Stomach (tissue), 9 donors: ENCODE results near the gene COL25A1. TPM values are rescaled to one million over a fixed set of nuclear protein-coding genes. Genes with fewer than 3 reads are reported as not detected.

Source experiments
- DNase-seq, 2 donors: peaks; one replicate each; pipeline versions ENCODE4 v3.0.0 to v3.0.0-alpha.2; 2013 to 2019
- H3K27ac ChIP-seq, 5 donors: fragments of 200-600 bp in 4 of 5; sonication (generic) in 4 of 5; one replicate each; pipeline ENCODE4 v1.5.1; 2013 to 2019; ENCODE audit warnings: mild to moderate bottlenecking in 1 of 5, moderate library complexity in 1 of 5
- H3K27me3 ChIP-seq, 3 donors: fragments of 200-600 bp; sonication (generic); one replicate each; pipeline ENCODE4 v1.5.1; 2017 to 2019; ENCODE audit warnings: mixed run types in 1 of 3
- H3K36me3 ChIP-seq, 4 donors: fragments of 200-600 bp; sonication (generic); 1 replicate in 3 of 4; 2 replicates in 1 of 4; pipeline ENCODE4 v1.5.1; 2016 to 2019
- H3K4me1 ChIP-seq, 4 donors: fragments of 200-600 bp; sonication (generic); one replicate each; pipeline ENCODE4 v1.5.1; 2016 to 2019
- H3K4me3 ChIP-seq, 4 donors: fragments of 200-600 bp; sonication (generic) in 3 of 4; one replicate each; pipeline ENCODE4 v1.5.1; 2016 to 2019; ENCODE audit warnings: mild to moderate bottlenecking in 1 of 4
- H3K9me3 ChIP-seq, 4 donors: fragments of 200-600 bp; sonication (generic); one replicate each; pipeline ENCODE4 v1.5.1; 2016 to 2019
- CTCF ChIP-seq, 7 experiments: fragments of 450-650 bp in 4 of 7; fragments of 200-600 bp in 3 of 7; sonication (generic) in 3 of 7; IDR thresholded peaks; one replicate each; pipeline ENCODE4 v1.5.1; 2016 to 2019; ENCODE audit warnings: antibody characterized with exemption in 7 of 7, control low read depth in 2 of 7, mild to moderate bottlenecking in 1 of 7
- EP300 ChIP-seq: sonication (generic); formaldehyde crosslinking; IDR thresholded peaks from one replicate; pipeline ENCODE4 v1.6.1; 2017; ENCODE audit warnings: antibody characterized with exemption
- POLR2A ChIP-seq, 4 donors: fragments of 450-650 bp; IDR thresholded peaks; one replicate each; pipeline ENCODE4 v1.6.1; 2016; ENCODE audit warnings: antibody characterized with exemption in 4 of 4, control low read depth in 2 of 4, mild to moderate bottlenecking in 1 of 4, moderate library complexity in 1 of 4
- POLR2AphosphoS5 ChIP-seq, 3 donors: sonication (generic); formaldehyde crosslinking; IDR thresholded peaks; one replicate each; pipeline ENCODE4 v1.6.1; 2016; ENCODE audit warnings: antibody characterized with exemption in 3 of 3
- WGBS, 5 donors: extraction: QIAGEN DNeasy Blood & Tissue Kit in 3 of 5; methylation state at CpG; one replicate each; pipeline versions ENCODE4 v1.1.5 to v1.1.7; 2013 to 2018; 5-methylcytosine and 5-hydroxymethylcytosine counted together
- intact Hi-C: fragments of 100-400 bp; cut with DNase I; formaldehyde crosslinking; loops from one replicate; pipeline ENCODE4 v1.15.1; 2023; ENCODE audit warnings: low total_unique reads
- polyA plus RNA-seq, 3 donors: library from polyadenylated mRNA; stranded (reverse); fragments of 200-250 nt; gene quantifications; one replicate each; pipeline ENCODE4 v1.2.3, GENCODE V29; 2013
- total RNA-seq, 5 donors: library from RNA; depleted of rRNA; stranded (reverse); fragments of >200 nt; gene quantifications; one replicate each; pipeline versions ENCODE4 v1.1.0 to v1.2.3, GENCODE V29; 2014 to 2016
- donor health status: healthy with polysubstance abuse.
- donor health status: Bipolar disorder and iron deficiency.
- donor health status: healthy.

Gene COL25A1
- total and polyA plus RNA-seq, 8 donors: 0.10 to 4.1 (median 1.5) TPM; not detected in 5

- WGBS, 5 donors: 61 to 78% (median 74%) methylated on average over 3 of the region's 3 CpGs
- intact Hi-C loops: no loop called here
- TF ChIP-seq POLR2AphosphoS5 (IDR thresholded peaks at IDR 0.05) (no peak), EP300 (no peak), CTCF (IDR thresholded peaks at IDR 0.05) (no peak), POLR2A (IDR thresholded peaks at IDR 0.05) (no peak)
- no peaks in the 10 kb centered on the region for H3K4me1 ChIP-seq
- no peak overlapping the region for H3K27ac ChIP-seq
- H3K27me3 ChIP-seq: no peaks in the 10 kb centered on the region
- no peak for DNase-seq
- no peak overlapping the region for H3K4me3 ChIP-seq
- no peaks in the 10 kb centered on the region for H3K36me3 ChIP-seq
- H3K9me3 ChIP-seq: no peaks in the 10 kb centered on the region
Observed at GRCh38 chr4:108943371-108943770, 359.1 kb downstream of the COL25A1 start.

- intact Hi-C loops: no loop called here
- H3K27me3 ChIP-seq: no peaks in the 10 kb centered on the region
- no peaks in the 10 kb centered on the region for H3K4me1 ChIP-seq
- 74 to 83% (median 79%) methylated on average over 7 of the region's 7 CpGs for WGBS, 5 donors
- H3K9me3 ChIP-seq: no peaks in the 10 kb centered on the region
- H3K4me3 ChIP-seq: no peak overlapping the region
- TF ChIP-seq POLR2AphosphoS5 (IDR thresholded peaks at IDR 0.05): no peak
- no peak for TF ChIP-seq CTCF (IDR thresholded peaks at IDR 0.05)
- no peak for TF ChIP-seq POLR2A (IDR thresholded peaks at IDR 0.05)
- H3K27ac ChIP-seq: no peak overlapping the region
- DNase-seq: no peak
- no peaks in the 10 kb centered on the region for H3K36me3 ChIP-seq
Observed at GRCh38 chr4:108941904-108942430, 360.5 kb downstream of the COL25A1 start.

GRCh38 chr4:108940634-108941033, 361.8 kb downstream of the COL25A1 start:
- Histone ChIP-seq H3K9me3 (no peaks in the 10 kb centered on the region), H3K27me3 (no peaks in the 10 kb centered on the region), H3K4me1 (no peaks in the 10 kb centered on the region), H3K4me3 (no peak overlapping the region), H3K36me3 (no peaks in the 10 kb centered on the region), H3K27ac (no peak overlapping the region)
- 57 to 68% (median 59%) methylated on average over 1 of the region's 1 CpG for WGBS, 5 donors
- DNase-seq: no peak
- intact Hi-C loops: no loop called here
- TF ChIP-seq CTCF (IDR thresholded peaks at IDR 0.05) (no peak), POLR2AphosphoS5 (IDR thresholded peaks at IDR 0.05) (no peak), POLR2A (IDR thresholded peaks at IDR 0.05) (no peak), EP300 (no peak)

GRCh38 chr4:108940149-108940548, 362.3 kb downstream of the COL25A1 start:
- no peaks in the 10 kb centered on the region for H3K36me3 ChIP-seq
- no peak overlapping the region for H3K27ac ChIP-seq
- TF ChIP-seq EP300: no peak
- TF ChIP-seq POLR2AphosphoS5 (IDR thresholded peaks at IDR 0.05): no peak
- no peak for TF ChIP-seq POLR2A (IDR thresholded peaks at IDR 0.05)
- no peak for TF ChIP-seq CTCF (IDR thresholded peaks at IDR 0.05)
- H3K4me3 ChIP-seq: no peak overlapping the region
- no peak for DNase-seq
- no peaks in the 10 kb centered on the region for H3K27me3 ChIP-seq
- intact Hi-C loops: no loop called here
- no peaks in the 10 kb centered on the region for H3K9me3 ChIP-seq
- WGBS, 5 donors: 73 to 89% (median 83%) methylated on average over 5 of the region's 5 CpGs
- H3K4me1 ChIP-seq: no peaks in the 10 kb centered on the region
